ENCODE measurements around the gene CDC42EP2. TPM values are rescaled to one million over a fixed set of nuclear protein-coding genes. Genes with fewer than 3 reads are reported as not detected.

Gene CDC42EP2, protein sequence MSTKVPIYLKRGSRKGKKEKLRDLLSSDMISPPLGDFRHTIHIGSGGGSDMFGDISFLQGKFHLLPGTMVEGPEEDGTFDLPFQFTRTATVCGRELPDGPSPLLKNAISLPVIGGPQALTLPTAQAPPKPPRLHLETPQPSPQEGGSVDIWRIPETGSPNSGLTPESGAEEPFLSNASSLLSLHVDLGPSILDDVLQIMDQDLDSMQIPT
- total RNA-seq (1 to 10 TPM in 2 of 5 experiments, under 1 TPM in 3; 0.58 to 1.8 (median 0.89) TPM), polyA plus RNA-seq (not detected), total RNA-seq (not detected)

DNA sequence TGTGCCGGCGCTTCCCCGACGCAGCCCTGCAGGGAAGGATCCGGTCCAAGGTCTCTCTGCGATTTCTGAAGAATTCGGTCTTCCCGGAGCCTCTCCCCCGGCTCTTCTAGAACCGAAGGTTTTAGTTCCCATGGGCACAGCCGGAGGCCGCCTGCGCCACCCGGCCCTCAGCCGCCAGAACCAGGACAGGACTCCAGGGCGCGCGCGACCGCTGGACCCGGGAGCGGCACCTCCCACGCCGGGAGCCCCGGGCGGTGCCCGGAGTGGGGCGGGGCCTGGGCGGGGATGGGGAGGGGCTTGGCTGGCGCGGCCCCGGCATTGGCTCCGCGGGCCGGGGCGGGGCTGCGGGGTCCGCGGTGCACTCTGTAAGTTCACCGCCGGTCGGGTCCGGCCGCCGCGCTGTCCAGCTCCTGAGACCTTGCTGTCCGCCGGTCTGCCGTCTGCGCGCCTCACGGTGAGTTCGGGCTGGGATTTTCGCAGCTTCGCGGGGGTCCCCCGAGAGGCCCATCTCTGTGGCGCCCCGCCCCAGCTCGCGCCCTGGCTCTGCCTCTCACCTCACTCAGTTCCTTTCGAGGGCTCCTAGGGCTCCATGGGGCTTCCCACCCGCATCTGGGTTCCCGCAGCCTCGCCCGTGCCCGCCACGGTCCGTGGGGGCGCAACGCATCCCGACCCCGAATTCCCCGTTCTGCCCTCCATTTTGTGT is at the start of gene CDC42EP2:
Gene CDC42EP2, plus strand, starts transcription at position 366 of the 703 bp plus-strand sequence. CDS start 6,033 bp downstream, outside the sequence.
- peaks cover 0 to 6% (median 0%) of the 10 kb centered on the region in 3 experiments for H3K36me3 ChIP-seq (ENCODE audit: control insufficient read depth in 2 of 3, insufficient read depth in 3 of 3, low read length in 3 of 3)
- intact Hi-C loops (cut with micrococcal nuclease), result loop anchor here (1.0 to 10.0 kb wide), 8 partner anchors 16 to 301 kb away; partner anchors contain the start of genes POLA2 (in 1 of the 2), TM7SF2 (in 1 of the 2) and ZNHIT2 (in 1 of the 2)
- peak within 1 kb of the TSS; percentile 59 for H3K27ac ChIP-seq (ENCODE audit: low read depth, low read length)
- no peaks in the 10 kb centered on the region for H3K27me3 ChIP-seq (ENCODE audit: control insufficient read depth in 2 of 2, insufficient read depth in 2 of 2, low read length in 2 of 2)
- CTCF ChIA-PET, result interaction anchor here (0.6 to 5.1 kb wide), 17 partner anchors 13 to 198 kb away, joined by 3 to 54 read pairs (median 4); partner anchors contain the start of genes DPF2, FAU, MRPL49 and POLA2
- H3K9me3 ChIP-seq (ENCODE audit: control insufficient read depth in 2 of 3, low read length in 3 of 3), result no peaks in the 10 kb centered on the region
- Mint-ChIP-seq H3K4me3 (peak within 1 kb of the TSS; percentile 47 to 86 (median 76)), H3K9me3 (no peaks in the 10 kb centered on the region), H3K4me1 (peaks cover 0 to 13% (median 5%) of the 10 kb centered on the region in 7 donors), H3K36me3 (no peaks in the 10 kb centered on the region), H3K27me3 (peaks cover 0 to 12% (median 0%) of the 10 kb centered on the region in 5 donors), H3K27ac (peak within 1 kb of the TSS in 3 of 9 donors; percentile 32 to 40 (median 38))
- peaks cover 0 to 11% of the 10 kb centered on the region in 2 donors for H3K4me1 ChIP-seq (ENCODE audit: control insufficient read depth in 2 of 2, insufficient read depth in 2 of 2, low read length in 2 of 2)
- ATAC-seq (peak; percentile 94), DNase-seq (peak; percentile 42 to 87 (median 56))
- peak within 1 kb of the TSS; percentile 68 for H3K4me3 ChIP-seq (ENCODE audit: low read length)
- POLR2A ChIA-PET, result interaction anchor here (0.7 to 3.0 kb wide), 8 partner anchors 15 to 738 kb away, joined by 3 to 22 read pairs (median 4); partner anchors contain the start of genes DPF2, POLA2 and SF3B2

DNA sequence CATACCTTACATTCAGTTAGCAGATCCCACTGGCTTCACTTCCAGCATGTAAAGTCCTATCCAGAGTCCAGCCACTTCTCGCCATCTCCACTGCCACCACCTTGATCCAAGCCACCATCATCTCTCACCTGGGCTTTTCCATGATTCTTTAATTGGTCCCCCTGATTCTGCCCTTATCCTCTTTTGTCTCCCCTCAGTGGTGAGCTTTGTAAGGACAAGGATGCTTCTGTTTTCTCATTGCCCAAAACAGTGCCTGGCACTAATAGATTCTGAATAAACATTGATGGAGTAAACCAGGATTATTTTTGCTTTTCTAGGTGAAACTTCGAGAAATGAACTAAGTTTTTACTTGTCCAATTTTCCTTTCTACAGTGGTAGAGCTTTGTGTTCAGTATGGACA is 48.5 kb upstream of the CDC42EP2 start:
- intact Hi-C loops (cut with micrococcal nuclease), result loop anchor here in 1 of 2 donors (10.0 kb wide), 1 partner anchor 999 kb away; the partner anchor contains the start of gene RAB1B
- Histone ChIP-seq H3K27me3 (ENCODE audit: control insufficient read depth in 2 of 2, insufficient read depth in 2 of 2, low read length in 2 of 2) (no peaks in the 10 kb centered on the region), H3K4me1 (ENCODE audit: control insufficient read depth in 2 of 2, insufficient read depth in 2 of 2, low read length in 2 of 2) (peaks cover 6 to 7% of the 10 kb centered on the region in 2 donors), H3K27ac (ENCODE audit: low read depth, low read length) (no peak overlapping the region), H3K4me3 (ENCODE audit: low read length) (no peak overlapping the region), H3K36me3 (ENCODE audit: control insufficient read depth in 2 of 3, insufficient read depth in 3 of 3, low read length in 3 of 3) (peaks cover 0 to 35% (median 3%) of the 10 kb centered on the region in 3 experiments), H3K9me3 (ENCODE audit: control insufficient read depth in 2 of 3, low read length in 3 of 3) (no peaks in the 10 kb centered on the region)
- Mint-ChIP-seq H3K4me3 (peak overlapping the region in 2 of 10 donors; percentile 0 to 10), H3K9me3 (peaks cover 0 to 5% (median 0%) of the 10 kb centered on the region in 11 donors), H3K4me1 (peaks cover 19 to 40% (median 35%) of the 10 kb centered on the region in 7 donors), H3K36me3 (peaks cover 8 to 33% (median 19%) of the 10 kb centered on the region in 5 donors), H3K27me3 (peaks cover 0 to 2% (median 0%) of the 10 kb centered on the region in 5 donors), H3K27ac (peak overlapping the region in 6 of 9 donors; percentile 11 to 72 (median 53))
- POLR2A ChIA-PET, result interaction anchor here (0.6 to 1.1 kb wide), 2 partner anchors 131 to 305 kb away, joined by 3 to 4 read pairs; no protein-coding TSS in a partner anchor
- ATAC-seq, result no peak
- DNase-seq, result no peak
- CTCF ChIA-PET, result interaction anchor here (1.0 to 1.6 kb wide), 4 partner anchors 9 to 86 kb away, joined by 3 to 4 read pairs (median 3); no protein-coding TSS in a partner anchor

- no peaks in the 10 kb centered on the region for H3K9me3 ChIP-seq (ENCODE audit: control insufficient read depth in 2 of 3, low read length in 3 of 3)
- ATAC-seq, result peak; percentile 78
- no peaks in the 10 kb centered on the region for H3K27me3 ChIP-seq (ENCODE audit: control insufficient read depth in 2 of 2, insufficient read depth in 2 of 2, low read length in 2 of 2)
- no peaks in the 10 kb centered on the region for H3K4me1 ChIP-seq (ENCODE audit: control insufficient read depth in 2 of 2, insufficient read depth in 2 of 2, low read length in 2 of 2)
- H3K36me3 Mint-ChIP-seq, result peaks cover 8 to 33% (median 16%) of the 10 kb centered on the region in 5 donors
- H3K27ac ChIP-seq (ENCODE audit: low read depth, low read length), result no peak overlapping the region
- intact Hi-C loops (cut with micrococcal nuclease), result loop anchor here (1.0 to 2.0 kb wide), 4 partner anchors 40 to 235 kb away; no protein-coding TSS in a partner anchor
- H3K4me3 ChIP-seq (ENCODE audit: low read length), result no peak overlapping the region
- peaks cover 0 to 21% (median 4%) of the 10 kb centered on the region in 7 donors for H3K4me1 Mint-ChIP-seq
- ChIA-PET POLR2A (interaction anchor here (0.7 to 1.1 kb wide), 4 partner anchors 32 to 201 kb away, joined by 3 to 4 read pairs (median 4); no protein-coding TSS in a partner anchor), CTCF (interaction anchor here (0.5 to 3.0 kb wide), 8 partner anchors 9 to 261 kb away, joined by 3 to 16 read pairs (median 4); partner anchors contain the start of gene CDC42EP2)
- H3K4me3 Mint-ChIP-seq, result no peak overlapping the region
- peaks cover 0 to 54% (median 4%) of the 10 kb centered on the region in 3 experiments for H3K36me3 ChIP-seq (ENCODE audit: control insufficient read depth in 2 of 3, insufficient read depth in 3 of 3, low read length in 3 of 3)
- H3K9me3 Mint-ChIP-seq, result no peaks in the 10 kb centered on the region
- no peak overlapping the region for H3K27ac Mint-ChIP-seq
- H3K27me3 Mint-ChIP-seq, result no peaks in the 10 kb centered on the region
- DNase-seq, result peak in 5 of 9 donors; percentile 22 to 31 (median 24)
These were observed 39.7 kb upstream of the CDC42EP2 start for GRCh38 chr11:65274735-65275682.

DNA sequence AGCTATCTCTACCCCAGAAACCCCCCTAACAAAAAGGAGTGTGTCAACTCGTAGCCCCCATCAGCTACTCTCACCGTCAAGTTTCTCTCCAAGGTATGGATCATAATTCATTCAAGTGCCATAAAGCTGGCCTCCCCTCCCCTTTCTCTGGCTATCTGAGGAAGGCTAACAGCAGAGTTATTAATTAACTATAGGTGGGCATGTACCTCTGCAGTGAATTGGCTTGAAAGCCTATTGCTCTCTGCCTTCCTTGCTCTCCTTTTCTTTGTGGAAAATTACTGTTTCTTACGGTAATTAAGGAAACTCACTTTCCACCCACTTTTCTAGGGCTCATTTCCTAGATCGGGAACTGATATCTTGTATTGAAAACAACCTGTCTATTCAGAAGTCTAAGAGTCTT is 38.8 kb upstream of the CDC42EP2 start:
- no peaks in the 10 kb centered on the region for H3K4me1 ChIP-seq (ENCODE audit: control insufficient read depth in 2 of 2, insufficient read depth in 2 of 2, low read length in 2 of 2)
- H3K4me3 ChIP-seq (ENCODE audit: low read length), result no peak overlapping the region
- no peak for DNase-seq
- Mint-ChIP-seq H3K27ac (peak overlapping the region in 3 of 9 donors; percentile 4 to 7 (median 6)), H3K36me3 (peaks cover 2 to 30% (median 13%) of the 10 kb centered on the region in 5 donors), H3K4me3 (no peak overlapping the region), H3K27me3 (no peaks in the 10 kb centered on the region), H3K4me1 (peaks cover 0 to 22% (median 3%) of the 10 kb centered on the region in 7 donors), H3K9me3 (no peaks in the 10 kb centered on the region)
- no peak for ATAC-seq
- peaks cover 2 to 54% (median 4%) of the 10 kb centered on the region in 3 experiments for H3K36me3 ChIP-seq (ENCODE audit: control insufficient read depth in 2 of 3, insufficient read depth in 3 of 3, low read length in 3 of 3)
- POLR2A ChIA-PET, result interaction anchor here (0.7 to 1.1 kb wide), 3 partner anchors 33 to 229 kb away, joined by 4 read pairs; no protein-coding TSS in a partner anchor
- no peak overlapping the region for H3K27ac ChIP-seq (ENCODE audit: low read depth, low read length)
- H3K27me3 ChIP-seq (ENCODE audit: control insufficient read depth in 2 of 2, insufficient read depth in 2 of 2, low read length in 2 of 2), result no peaks in the 10 kb centered on the region
- intact Hi-C loops (cut with micrococcal nuclease), result loop anchor here (1.0 to 2.0 kb wide), 4 partner anchors 39 to 234 kb away; no protein-coding TSS in a partner anchor
- CTCF ChIA-PET, result interaction anchor here (0.5 to 1.5 kb wide), 6 partner anchors 39 to 917 kb away, joined by 3 to 16 read pairs (median 4); partner anchors contain the start of gene CDC42EP2
- no peaks in the 10 kb centered on the region for H3K9me3 ChIP-seq (ENCODE audit: control insufficient read depth in 2 of 3, low read length in 3 of 3)

DNA sequence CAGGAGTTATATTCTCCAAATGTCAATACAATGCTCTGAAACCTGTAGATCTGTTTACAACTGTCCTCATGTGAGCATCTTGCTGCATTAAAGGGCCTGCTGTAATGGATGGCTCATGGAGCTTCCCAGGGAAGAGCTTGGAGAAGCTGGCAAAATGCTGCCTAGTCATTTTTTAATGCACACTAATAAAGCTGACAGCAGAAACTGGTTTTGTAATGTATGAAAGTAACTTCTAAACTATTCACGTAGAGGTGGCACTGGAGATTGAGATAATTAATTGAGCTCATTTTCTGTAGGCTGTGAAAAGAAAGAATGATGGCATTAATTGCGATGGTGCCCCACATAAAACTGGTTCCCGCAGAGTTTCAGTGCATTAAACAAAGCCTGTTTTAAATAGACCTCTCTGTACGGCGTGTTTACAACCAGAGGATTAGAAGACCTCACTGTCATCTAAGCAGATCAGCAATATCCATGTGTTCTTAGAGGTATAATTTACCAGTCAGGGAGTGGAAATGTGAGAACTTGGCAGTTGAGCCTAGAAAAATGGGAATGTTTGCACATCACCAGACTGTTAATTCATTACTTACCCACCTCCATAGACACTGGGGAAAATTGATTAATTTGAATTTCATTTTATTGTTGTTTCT is 36.9 kb upstream of the CDC42EP2 start:
- Mint-ChIP-seq H3K27ac (no peak overlapping the region), H3K27me3 (no peaks in the 10 kb centered on the region), H3K9me3 (no peaks in the 10 kb centered on the region), H3K4me3 (no peak overlapping the region), H3K36me3 (peaks cover 0 to 38% (median 19%) of the 10 kb centered on the region in 5 donors), H3K4me1 (peaks cover 0 to 22% (median 0%) of the 10 kb centered on the region in 7 donors)
- no peak overlapping the region for H3K4me3 ChIP-seq (ENCODE audit: low read length)
- no peaks in the 10 kb centered on the region for H3K4me1 ChIP-seq (ENCODE audit: control insufficient read depth in 2 of 2, insufficient read depth in 2 of 2, low read length in 2 of 2)
- DNase-seq, result no peak
- POLR2A ChIA-PET, result interaction anchor here (1.0 kb wide), 1 partner anchor 194 kb away, joined by 4 read pairs; the partner anchor contains the start of gene CDCA5
- CTCF ChIA-PET, result interaction anchor here (0.8 to 1.0 kb wide), 3 partner anchors 11 to 168 kb away, joined by 3 read pairs; no protein-coding TSS in a partner anchor
- no peak overlapping the region for H3K27ac ChIP-seq (ENCODE audit: low read depth, low read length)
- H3K27me3 ChIP-seq (ENCODE audit: control insufficient read depth in 2 of 2, insufficient read depth in 2 of 2, low read length in 2 of 2), result no peaks in the 10 kb centered on the region
- peaks cover 3 to 69% (median 12%) of the 10 kb centered on the region in 3 experiments for H3K36me3 ChIP-seq (ENCODE audit: control insufficient read depth in 2 of 3, insufficient read depth in 3 of 3, low read length in 3 of 3)
- intact Hi-C loops (cut with micrococcal nuclease), result no loop called here
- no peaks in the 10 kb centered on the region for H3K9me3 ChIP-seq (ENCODE audit: control insufficient read depth in 2 of 3, low read length in 3 of 3)
- no peak for ATAC-seq

All from naive thymus-derived CD4-positive, alpha-beta T cell (primary cell).